ENCODE data around the gene MRTFA. TPM values are rescaled to one million over a fixed set of nuclear protein-coding genes. Genes with fewer than 3 reads are reported as not detected.
A peak's percentile ranks its signal among the peaks of the same experiment; 100 is the strongest.

Gene MRTFA
- total and polyA plus RNA-seq, 9 of the 15 experiments (the other 6 are each of a cell fraction or from before 2014, with no cell fraction given) = 0.84 to 21.1 (median 3.7) TPM

- ChIA-PET CTCF (ENCODE audit: low intra/inter-chr PET ratio) (no interaction called here), POLR2A (interaction anchor here (0.6 to 1.8 kb wide), 6 partner anchors 10 to 603 kb away, joined by 3 to 8 read pairs (median 4); no protein-coding TSS in a partner anchor)
- in situ Hi-C loops (cut with MboI) = no loop called here
- H3K36me3 ChIP-seq (ENCODE audit: control insufficient read depth, insufficient read depth, low read length) = no peaks in the 10 kb centered on the region; the same call in 2 of the 3 replicates
- WGBS (ENCODE audit: insufficient coverage, low coverage, missing lambda C conversion rate) = 43% methylated on average over 1 of the region's 1 CpG
- peaks cover 5 to 7% of the 10 kb centered on the region in 2 experiments; a peak in 3 of 5 replicates for H3K4me1 ChIP-seq (replicated peaks in 1 of 2; ENCODE audit: control insufficient read depth in 2 of 2, insufficient read depth in 2 of 2, low read length in 2 of 2)
- intact Hi-C loops (cut with micrococcal nuclease) = no loop called here
- peak; percentile 76 for FAIRE-seq
- no TSS peak for BruUV-seq (replicated peaks)
- peak overlapping the region; percentile 74; the same call in 2 of the 3 replicates for H3K27ac ChIP-seq (ENCODE audit: extremely low read depth, low read depth, low read length)
- H2AFZ ChIP-seq (ENCODE audit: low read depth, low read length) = 0 out of 2 replicates have a peak overlapping the region, but pooled peaks have one; percentile 39
- H3K79me2 ChIP-seq (ENCODE audit: control insufficient read depth, insufficient read depth, low read length) = peaks cover 53% of the 10 kb centered on the region
- no peaks in the 10 kb centered on the region for H3K9me1 ChIP-seq (ENCODE audit: control insufficient read depth, insufficient read depth, low read length)
- no peak overlapping the region for H3K4me3 ChIP-seq
- H3K9ac ChIP-seq (ENCODE audit: insufficient read depth in 1 of 2, low read depth in 2 of 2, low read length in 2 of 2) = no peak overlapping the region
- H3K9me3 ChIP-seq (replicated peaks; ENCODE audit: control insufficient read depth, insufficient read depth, low read depth, low read length) = peaks cover 4% of the 10 kb centered on the region; the same call in 1 of the 2 replicates
- ATAC-seq = peak; percentile 84
- H3K27me3 ChIP-seq (ENCODE audit: control insufficient read depth in 2 of 2, insufficient read depth in 2 of 2, low read length in 2 of 2) = no peaks in the 10 kb centered on the region
- DNase-seq (ENCODE audit: extremely low read depth in 1 of 4, low spot score in 3 of 4) = peak; percentile 33 to 68 (median 48)
- H4K20me1 ChIP-seq (replicated peaks; ENCODE audit: control insufficient read depth, insufficient read depth, low read length) = no peaks in the 10 kb centered on the region
- H3K4me2 ChIP-seq (ENCODE audit: insufficient read depth, low read length) = peak overlapping the region; percentile 1; the same call in 1 of the 2 replicates
- TF ChIP-seq FOXK2 (conservative IDR thresholded peaks at IDR 0.05 in 1 of 2, IDR thresholded peaks at IDR 0.05 in 1 of 2; ENCODE audit: low read depth in 2 of 2) (0 out of 4 replicates have a peak, but pooled peaks of 1 of the 2 experiments have one; percentile 9), THAP12 (CRISPR knock-in tag; IDR thresholded peaks at IDR 0.05) (no peak), SMARCE1 (IDR thresholded peaks at IDR 0.05) (peak; percentile 55; the same call in 1 of the 2 replicates), HNRNPUL1 (IDR thresholded peaks at IDR 0.05; ENCODE audit: low read length) (no peak), ZNF316 (IDR thresholded peaks at IDR 0.05) (peak; percentile 83), ZFP30 (CRISPR knock-in tag; IDR thresholded peaks at IDR 0.05; ENCODE audit: borderline replicate concordance) (no peak), ZNF41 (CRISPR knock-in tag; conservative IDR thresholded peaks at IDR 0.05) (no peak), CAMTA2 (CRISPR knock-in tag; conservative IDR thresholded peaks at IDR 0.05) (no peak), ZSCAN32 (CRISPR knock-in tag; IDR thresholded peaks at IDR 0.05) (no peak), ZNF384 (IDR thresholded peaks at IDR 0.05; ENCODE audit: low read depth, low read length) (0 out of 2 replicates have a peak, but pooled peaks have one; percentile 10), DPF2 (IDR thresholded peaks at IDR 0.05) (peak; percentile 51; the same call in 1 of the 2 replicates), SRSF1 (IDR thresholded peaks at IDR 0.05; ENCODE audit: low read depth, low read length) (no peak), SNAPC5 (CRISPR knock-in tag; IDR thresholded peaks at IDR 0.05) (no peak), UBTF (IDR thresholded peaks at IDR 0.05; ENCODE audit: borderline replicate concordance in 1 of 2, low read depth in 2 of 2, low read length in 2 of 2) (no peak), RCOR1 (IDR thresholded peaks at IDR 0.05; ENCODE audit: borderline replicate concordance in 1 of 2, low read depth in 2 of 2, low read length in 2 of 2) (peak in 1 of 2 experiments; percentile 16; a peak in 1 of 4 replicates), TCF15 (CRISPR knock-in tag; IDR thresholded peaks at IDR 0.05) (no peak), CREBBP (IDR thresholded peaks at IDR 0.05; ENCODE audit: low read depth, low read length) (no peak), MCM3 (IDR thresholded peaks at IDR 0.05) (no peak), NFE2 (IDR thresholded peaks at IDR 0.05; ENCODE audit: low read depth) (peak; percentile 82)
These were observed 16.0 kb downstream of the MRTFA start for GRCh38 chr22:40620464-40621046.
